ENCODE data around the gene SIRT3.

Gene SIRT3

DNA sequence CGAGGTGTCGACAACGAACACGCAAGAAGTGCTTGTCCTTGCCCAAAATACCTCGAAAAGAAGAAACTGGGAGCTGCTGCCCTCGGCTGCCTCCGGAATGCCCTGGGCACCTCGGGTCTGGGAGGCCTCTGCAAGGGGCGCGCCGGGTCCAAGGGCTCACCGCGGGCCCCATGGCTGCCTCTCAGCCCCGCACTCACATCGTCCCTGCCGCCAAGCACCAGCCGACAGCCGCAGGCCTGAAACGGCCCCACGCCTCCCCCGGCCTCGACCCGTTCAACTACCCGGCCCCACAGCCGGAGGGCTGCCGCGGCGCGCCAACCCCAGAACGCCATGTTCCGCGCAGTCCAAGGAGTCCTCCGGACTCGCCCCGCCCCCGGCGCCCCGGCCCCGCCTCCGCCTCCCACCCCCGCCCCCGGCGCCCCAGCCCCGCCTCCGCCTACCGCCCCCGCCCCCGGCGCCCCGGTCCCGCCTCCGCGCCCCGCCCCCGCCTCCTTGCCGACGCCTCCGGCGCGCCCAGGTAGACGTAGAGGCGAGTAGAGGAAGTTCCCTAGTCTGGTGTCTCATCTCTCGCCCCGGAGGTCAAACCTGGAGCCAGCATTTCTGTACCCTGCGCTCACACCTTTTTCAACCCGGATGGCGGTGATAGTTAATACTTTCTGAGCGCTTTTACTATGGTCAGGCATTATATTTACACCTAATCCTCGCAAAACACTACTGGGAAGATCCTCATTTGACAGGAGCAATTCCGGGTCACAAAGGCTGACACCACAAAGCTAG lies at the start of gene SIRT3:
SIRT3 (minus strand) TSS at position 346 of the 777 bp plus-strand sequence; CDS start at position 332, 14 bp downstream.
- Histone ChIP-seq H3K4me1 (ENCODE audit: insufficient read depth, low read length) (peaks cover 3% of the 10 kb centered on the region; the same call in 1 of the 2 replicates), H3K9ac (ENCODE audit: low read depth, low read length) (peak within 1 kb of the TSS; percentile 100), H3K36me3 (ENCODE audit: insufficient read depth, low read length) (peaks cover 4% of the 10 kb centered on the region; the same call in 1 of the 2 replicates), H3K9me3 (ENCODE audit: control insufficient read depth, insufficient read depth, low read length) (no peaks in the 10 kb centered on the region)

DNA sequence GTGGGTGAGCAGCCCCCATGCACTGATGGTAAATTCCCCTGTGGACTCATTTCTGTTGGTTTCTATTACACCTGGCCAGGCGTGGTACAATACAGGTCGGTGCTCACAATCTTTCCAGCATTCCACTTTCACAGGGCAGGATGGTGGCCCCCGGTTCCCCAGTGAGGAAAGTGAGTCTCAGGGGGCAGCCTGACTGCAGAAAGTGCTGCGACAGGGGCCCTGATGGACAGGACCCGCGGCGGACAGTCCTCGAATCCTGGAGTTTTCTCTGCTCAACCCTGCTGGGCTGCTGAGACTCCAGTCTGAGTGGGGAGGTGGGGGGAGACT lies 49.7 kb upstream of the SIRT3 start:
- Histone ChIP-seq H3K9ac (ENCODE audit: low read depth, low read length) (no peak overlapping the region), H3K9me3 (ENCODE audit: control insufficient read depth, insufficient read depth, low read length) (no peaks in the 10 kb centered on the region), H3K36me3 (ENCODE audit: insufficient read depth, low read length) (no peaks in the 10 kb centered on the region), H3K4me1 (ENCODE audit: insufficient read depth, low read length) (peaks cover 11% of the 10 kb centered on the region; the same call in 1 of the 2 replicates)

DNA sequence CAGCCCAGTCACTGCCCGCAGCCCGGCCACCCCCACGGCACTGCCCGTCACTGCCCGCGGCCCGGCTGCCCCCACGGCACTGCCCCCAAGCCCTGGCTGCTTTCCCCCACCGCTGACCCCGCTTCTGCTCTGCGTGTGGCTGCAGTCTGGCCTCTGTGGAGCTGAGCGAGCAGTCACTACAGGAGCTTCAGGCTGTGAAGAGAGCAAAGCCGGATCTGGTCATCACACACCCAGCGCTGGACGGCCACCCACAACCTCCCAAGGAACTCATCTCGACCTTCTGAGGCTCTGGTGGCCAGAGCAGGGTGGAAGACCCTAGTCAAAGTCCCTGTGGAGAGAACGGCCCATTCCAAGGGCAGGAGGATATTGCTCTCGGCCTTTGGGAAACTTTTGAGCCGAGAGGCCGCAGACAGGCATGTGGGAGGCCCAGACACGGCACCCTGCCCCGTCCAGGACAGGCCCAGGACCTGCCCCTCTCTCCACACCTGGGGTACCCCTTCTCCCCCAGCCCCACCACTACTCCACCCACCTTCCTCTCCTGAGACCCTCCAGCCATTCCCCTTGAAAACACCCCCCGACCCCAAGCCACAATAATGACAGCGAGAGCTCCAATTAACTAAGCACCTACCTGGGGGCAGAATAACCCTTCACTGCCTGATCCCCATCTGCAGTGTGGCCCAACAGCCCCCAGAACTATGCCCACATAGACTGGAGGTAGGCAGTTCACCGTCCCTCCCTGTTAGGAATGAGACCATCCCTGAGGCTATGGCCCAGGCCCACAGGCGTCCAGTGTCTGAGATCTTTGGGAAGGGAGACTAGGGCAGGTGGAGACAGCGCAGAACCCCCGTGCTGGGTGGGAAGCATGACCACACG lies 49.1 kb upstream of the SIRT3 start:
- H3K9ac ChIP-seq (ENCODE audit: low read depth, low read length) = no peak overlapping the region
- H3K36me3 ChIP-seq (ENCODE audit: insufficient read depth, low read length) = no peaks in the 10 kb centered on the region
- H3K4me1 ChIP-seq (ENCODE audit: insufficient read depth, low read length) = peaks cover 11% of the 10 kb centered on the region; the same call in 1 of the 2 replicates
- H3K9me3 ChIP-seq (ENCODE audit: control insufficient read depth, insufficient read depth, low read length) = no peaks in the 10 kb centered on the region

DNA sequence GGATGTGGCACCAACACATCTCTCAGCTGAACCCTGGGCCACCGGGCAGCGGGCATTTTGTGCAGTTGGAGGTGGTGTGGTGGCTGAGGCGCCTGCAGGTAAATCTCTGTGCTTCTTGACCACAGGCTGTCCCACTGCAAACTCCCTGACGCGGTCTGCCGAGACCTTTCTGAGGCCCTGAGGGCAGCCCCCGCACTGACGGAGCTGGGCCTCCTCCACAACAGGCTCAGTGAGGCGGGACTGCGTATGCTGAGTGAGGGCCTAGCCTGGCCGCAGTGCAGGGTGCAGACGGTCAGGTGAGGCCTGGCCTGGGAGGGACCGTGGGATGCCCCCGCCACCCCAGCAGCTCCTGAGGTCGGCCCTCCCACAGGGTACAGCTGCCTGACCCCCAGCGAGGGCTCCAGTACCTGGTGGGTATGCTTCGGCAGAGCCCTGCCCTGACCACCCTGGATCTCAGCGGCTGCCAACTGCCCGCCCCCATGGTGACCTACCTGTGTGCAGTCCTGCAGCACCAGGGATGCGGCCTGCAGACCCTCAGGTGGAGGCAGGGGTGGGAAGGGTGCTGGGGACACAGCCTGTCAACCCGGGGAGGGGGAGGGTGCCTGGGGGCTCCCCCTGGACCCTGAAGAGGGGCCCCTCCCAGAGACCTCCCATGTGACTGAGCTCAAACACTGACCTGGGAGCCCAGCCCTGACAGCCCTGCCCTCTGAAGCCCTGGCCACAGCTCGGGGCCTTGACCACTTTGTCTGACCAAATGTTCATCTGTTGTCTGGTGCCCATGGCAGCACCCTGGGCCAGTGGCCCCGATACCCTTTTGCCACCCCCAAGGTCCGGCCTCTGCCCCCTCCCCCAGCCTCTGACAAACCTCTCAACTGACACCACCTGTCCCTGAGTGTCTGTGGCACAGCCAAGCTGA lies 48.2 kb upstream of the SIRT3 start:
- no peak overlapping the region for H3K9ac ChIP-seq (ENCODE audit: low read depth, low read length)
- no peaks in the 10 kb centered on the region for H3K36me3 ChIP-seq (ENCODE audit: insufficient read depth, low read length)
- H3K4me1 ChIP-seq (ENCODE audit: insufficient read depth, low read length) = peaks cover 11% of the 10 kb centered on the region; the same call in 1 of the 2 replicates
- no peaks in the 10 kb centered on the region for H3K9me3 ChIP-seq (ENCODE audit: control insufficient read depth, insufficient read depth, low read length)

DNA sequence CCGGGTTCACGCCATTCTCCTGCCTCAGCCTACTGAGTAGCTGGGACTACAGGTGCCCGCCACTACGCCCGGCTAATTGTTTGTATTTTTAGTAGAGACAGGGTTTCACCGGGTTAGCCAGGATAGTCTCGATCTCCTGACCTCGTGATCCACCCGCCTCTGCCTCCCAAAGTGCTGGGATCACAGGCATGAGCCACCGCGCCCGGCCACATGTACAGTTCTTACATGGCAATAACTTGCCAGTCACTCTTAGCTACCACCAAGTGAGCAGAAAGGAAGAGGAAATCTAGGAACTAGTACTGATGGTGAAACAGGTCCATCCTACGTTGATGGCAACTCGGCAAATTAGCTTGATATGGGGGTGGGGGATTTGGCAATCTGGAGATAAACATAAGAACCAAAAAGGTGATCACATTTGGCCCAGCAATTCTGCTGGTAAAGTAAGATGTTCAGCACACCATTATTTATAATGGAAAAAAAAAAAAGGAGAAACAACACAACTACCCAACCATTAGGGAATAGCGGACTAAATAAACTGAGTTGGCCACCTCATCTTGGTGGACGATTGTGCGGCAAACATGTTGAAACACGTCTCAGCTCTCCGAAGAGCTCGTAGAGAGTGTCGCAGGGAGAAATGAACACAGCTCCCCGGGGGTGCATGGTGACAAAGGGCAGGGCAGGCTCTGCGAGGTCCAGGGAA lies 47.4 kb upstream of the SIRT3 start:
- no peak overlapping the region for H3K9ac ChIP-seq (ENCODE audit: low read depth, low read length)
- H3K9me3 ChIP-seq (ENCODE audit: control insufficient read depth, insufficient read depth, low read length) = no peaks in the 10 kb centered on the region
- H3K36me3 ChIP-seq (ENCODE audit: insufficient read depth, low read length) = no peaks in the 10 kb centered on the region
- peaks cover 11% of the 10 kb centered on the region; the same call in 1 of the 2 replicates for H3K4me1 ChIP-seq (ENCODE audit: insufficient read depth, low read length)

DNA sequence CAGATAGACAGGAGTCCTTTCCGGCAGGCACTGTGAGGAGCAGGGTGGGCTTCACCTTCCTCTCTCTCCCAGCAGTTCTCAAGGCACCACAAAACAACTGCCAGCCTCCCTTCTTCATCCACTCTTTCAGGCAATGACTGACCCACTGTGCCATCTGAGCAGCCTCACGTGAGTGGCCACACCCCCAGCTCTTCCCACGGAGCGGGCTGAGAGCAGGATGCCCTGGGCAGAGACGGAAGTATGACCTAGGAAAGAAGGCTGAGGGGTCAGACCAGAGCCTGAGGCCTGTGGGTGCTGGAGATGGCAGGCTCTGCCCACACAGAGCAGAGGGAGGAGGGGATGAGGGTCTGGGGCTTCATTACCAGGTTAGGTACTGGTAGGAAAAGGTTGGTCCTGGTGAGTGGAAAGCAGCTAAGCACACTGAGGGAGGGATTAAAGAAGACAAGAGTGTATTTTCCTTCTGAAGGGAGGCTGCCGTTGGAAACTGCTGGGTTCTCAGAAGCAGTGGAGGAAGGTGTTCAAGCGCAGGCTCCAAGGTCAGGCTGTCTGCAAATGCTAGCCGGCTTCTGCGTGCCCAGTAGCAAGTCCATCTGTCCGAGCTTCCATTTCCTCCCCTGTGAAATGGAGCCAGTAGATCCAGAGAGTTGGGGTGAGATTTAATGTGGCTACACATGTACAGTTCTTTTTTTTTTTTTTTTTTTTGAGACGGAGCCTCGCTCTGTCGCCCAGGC lies 46.7 kb upstream of the SIRT3 start:
- Histone ChIP-seq H3K9me3 (ENCODE audit: control insufficient read depth, insufficient read depth, low read length) (no peaks in the 10 kb centered on the region), H3K36me3 (ENCODE audit: insufficient read depth, low read length) (no peaks in the 10 kb centered on the region), H3K9ac (ENCODE audit: low read depth, low read length) (no peak overlapping the region), H3K4me1 (ENCODE audit: insufficient read depth, low read length) (peaks cover 10% of the 10 kb centered on the region; the same call in 1 of the 2 replicates)

DNA sequence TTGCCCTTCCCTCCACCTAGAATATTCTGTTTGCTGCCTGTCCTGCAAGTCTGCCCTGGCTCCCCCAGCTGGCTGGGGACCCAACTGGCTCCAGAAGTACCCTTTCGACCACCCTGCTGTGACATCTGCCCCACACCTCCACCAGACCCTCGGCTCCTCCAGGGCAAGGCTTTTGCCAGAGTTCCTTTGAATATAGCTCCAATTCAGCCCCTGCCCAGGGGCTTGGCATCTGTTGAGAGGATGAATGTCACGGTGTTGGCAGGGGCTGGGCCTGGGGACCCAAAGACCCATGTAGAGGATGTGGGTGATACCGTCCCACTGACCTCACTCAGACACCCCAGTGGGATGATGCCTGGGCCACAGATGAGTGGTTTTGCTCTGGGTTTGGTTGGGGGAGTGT lies 46.0 kb upstream of the SIRT3 start:
- H3K36me3 ChIP-seq (ENCODE audit: insufficient read depth, low read length) = no peaks in the 10 kb centered on the region
- H3K9me3 ChIP-seq (ENCODE audit: control insufficient read depth, insufficient read depth, low read length) = no peaks in the 10 kb centered on the region
- H3K4me1 ChIP-seq (ENCODE audit: insufficient read depth, low read length) = peaks cover 4% of the 10 kb centered on the region; the same call in 1 of the 2 replicates
- H3K9ac ChIP-seq (ENCODE audit: low read depth, low read length) = no peak overlapping the region

DNA sequence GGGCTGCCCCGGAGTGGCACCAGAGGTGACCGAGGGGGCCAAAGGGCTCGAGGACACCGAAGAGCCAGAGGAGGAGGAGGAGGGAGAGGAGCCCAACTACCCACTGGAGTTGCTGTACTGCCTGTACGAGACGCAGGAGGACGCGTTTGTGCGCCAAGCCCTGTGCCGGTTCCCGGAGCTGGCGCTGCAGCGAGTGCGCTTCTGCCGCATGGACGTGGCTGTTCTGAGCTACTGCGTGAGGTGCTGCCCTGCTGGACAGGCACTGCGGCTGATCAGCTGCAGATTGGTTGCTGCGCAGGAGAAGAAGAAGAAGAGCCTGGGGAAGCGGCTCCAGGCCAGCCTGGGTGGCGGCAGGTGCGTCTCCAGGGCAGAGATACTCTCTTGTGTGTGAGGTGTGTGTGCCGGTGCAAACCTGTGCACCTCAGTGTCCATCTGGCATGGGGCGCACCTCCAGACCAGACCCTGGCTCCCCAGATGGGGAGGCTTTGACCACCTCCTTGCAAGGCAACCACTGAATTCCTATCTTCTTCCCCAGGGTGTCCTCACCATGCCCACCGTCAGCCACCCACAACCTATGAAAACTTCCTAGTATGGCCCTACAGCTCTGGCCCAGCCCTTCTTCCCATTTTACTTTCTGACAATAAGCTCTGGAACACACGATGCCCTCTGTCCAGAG lies 45.5 kb upstream of the SIRT3 start:
- Histone ChIP-seq H3K9me3 (ENCODE audit: control insufficient read depth, insufficient read depth, low read length) (no peaks in the 10 kb centered on the region), H3K36me3 (ENCODE audit: insufficient read depth, low read length) (no peaks in the 10 kb centered on the region), H3K9ac (ENCODE audit: low read depth, low read length) (no peak overlapping the region), H3K4me1 (ENCODE audit: insufficient read depth, low read length) (peaks cover 3% of the 10 kb centered on the region; the same call in 1 of the 2 replicates)

DNA sequence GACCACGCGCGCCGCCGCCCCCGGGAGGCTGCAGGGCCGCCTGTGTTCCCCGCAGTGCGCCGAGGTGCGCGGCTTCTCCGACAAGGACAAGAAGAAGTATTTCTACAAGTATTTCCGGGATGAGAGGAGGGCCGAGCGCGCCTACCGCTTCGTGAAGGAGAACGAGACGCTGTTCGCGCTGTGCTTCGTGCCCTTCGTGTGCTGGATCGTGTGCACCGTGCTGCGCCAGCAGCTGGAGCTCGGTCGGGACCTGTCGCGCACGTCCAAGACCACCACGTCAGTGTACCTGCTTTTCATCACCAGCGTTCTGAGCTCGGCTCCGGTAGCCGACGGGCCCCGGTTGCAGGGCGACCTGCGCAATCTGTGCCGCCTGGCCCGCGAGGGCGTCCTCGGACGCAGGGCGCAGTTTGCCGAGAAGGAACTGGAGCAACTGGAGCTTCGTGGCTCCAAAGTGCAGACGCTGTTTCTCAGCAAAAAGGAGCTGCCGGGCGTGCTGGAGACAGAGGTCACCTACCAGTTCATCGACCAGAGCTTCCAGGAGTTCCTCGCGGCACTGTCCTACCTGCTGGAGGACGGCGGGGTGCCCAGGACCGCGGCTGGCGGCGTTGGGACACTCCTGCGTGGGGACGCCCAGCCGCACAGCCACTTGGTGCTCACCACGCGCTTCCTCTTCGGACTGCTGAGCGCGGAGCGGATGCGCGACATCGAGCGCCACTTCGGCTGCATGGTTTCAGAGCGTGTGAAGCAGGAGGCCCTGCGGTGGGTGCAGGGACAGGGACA lies 44.8 kb upstream of the SIRT3 start:
- H3K36me3 ChIP-seq (ENCODE audit: insufficient read depth, low read length) = no peaks in the 10 kb centered on the region

DNA sequence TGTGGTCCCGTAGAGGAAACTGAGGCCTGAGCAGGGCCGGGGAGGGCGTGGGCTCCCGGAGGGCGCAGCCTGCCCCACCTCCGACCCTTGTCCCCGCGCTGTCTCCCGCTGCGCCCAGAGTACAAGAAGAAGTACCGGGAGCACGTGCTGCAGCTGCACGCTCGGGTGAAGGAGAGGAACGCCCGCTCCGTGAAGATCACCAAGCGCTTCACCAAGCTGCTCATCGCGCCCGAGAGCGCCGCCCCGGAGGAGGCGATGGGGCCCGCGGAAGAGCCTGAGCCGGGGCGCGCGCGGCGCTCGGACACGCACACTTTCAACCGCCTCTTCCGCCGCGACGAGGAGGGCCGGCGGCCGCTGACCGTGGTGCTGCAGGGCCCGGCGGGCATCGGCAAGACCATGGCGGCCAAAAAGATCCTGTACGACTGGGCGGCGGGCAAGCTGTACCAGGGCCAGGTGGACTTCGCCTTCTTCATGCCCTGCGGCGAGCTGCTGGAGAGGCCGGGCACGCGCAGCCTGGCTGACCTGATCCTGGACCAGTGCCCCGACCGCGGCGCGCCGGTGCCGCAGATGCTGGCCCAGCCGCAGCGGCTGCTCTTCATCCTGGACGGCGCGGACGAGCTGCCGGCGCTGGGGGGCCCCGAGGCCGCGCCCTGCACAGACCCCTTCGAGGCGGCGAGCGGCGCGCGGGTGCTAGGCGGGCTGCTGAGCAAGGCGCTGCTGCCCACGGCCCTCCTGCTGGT lies 44.0 kb upstream of the SIRT3 start:
- Histone ChIP-seq H3K4me1 (ENCODE audit: insufficient read depth, low read length) (peaks cover 3% of the 10 kb centered on the region; the same call in 1 of the 2 replicates), H3K9me3 (ENCODE audit: control insufficient read depth, insufficient read depth, low read length) (peaks cover 4% of the 10 kb centered on the region; the same call in 1 of the 2 replicates), H3K36me3 (ENCODE audit: insufficient read depth, low read length) (no peaks in the 10 kb centered on the region), H3K9ac (ENCODE audit: low read depth, low read length) (no peak overlapping the region)

More for the DNA sequence above, 44.8 kb upstream of the SIRT3 start:
- Histone ChIP-seq H3K4me1 (ENCODE audit: insufficient read depth, low read length) (peaks cover 3% of the 10 kb centered on the region; the same call in 1 of the 2 replicates), H3K9ac (ENCODE audit: low read depth, low read length) (no peak overlapping the region), H3K9me3 (ENCODE audit: control insufficient read depth, insufficient read depth, low read length) (peaks cover 4% of the 10 kb centered on the region; the same call in 1 of the 2 replicates)

Data from ES-I3 (cell line).